Endothelial cell of umbilical vein (primary cell): ENCODE data around the gene RILPL2. TPM values are rescaled to one million over a fixed set of nuclear protein-coding genes. Genes with fewer than 3 reads are reported as not detected.

ENCODE experiments used
- BruUV-seq: library from RNA; stranded (reverse); fragments of 400-500 nt; replicated peaks from 2 replicates; lab custom pipeline; 2021; lab: Mats Ljungman, UMichigan
- CTCF ChIA-PET: fragments of 300-600, 350-600 bp; sonication (Branson Sonifier 250); formaldehyde crosslinking; loops from one replicate; lab custom pipeline; 2021; ENCODE audit warnings: antibody characterized with exemption, inconsistent platforms; lab: Charles Lee
- POLR2A ChIA-PET: fragments of 300-600, 350-600 bp; sonication (Branson Sonifier 250); formaldehyde crosslinking; loops from one replicate; lab custom pipeline; 2021; ENCODE audit warnings: antibody characterized with exemption, inconsistent platforms; lab: Charles Lee
- DNase-seq: peaks from one replicate; pipeline ENCODE4 v3.0.0-alpha.2; 2011; ENCODE audit warnings: low read depth, low spot score
- FAIRE-seq: peaks from 2 replicates; lab custom pipeline; 2011; peaks lifted over from hg19 to GRCh38; lab: Jason Lieb, UNC
- H2AFZ ChIP-seq: 2 replicates; pipeline ENCODE4 v1.6.0; 2012; ENCODE audit warnings: low read depth, low read length, control low read depth, inconsistent platforms
- H3K27ac ChIP-seq: 2 replicates; pipeline ENCODE4 v1.5.1; 2011; ENCODE audit warnings: low read depth, mild to moderate bottlenecking, control low read depth, low read length, moderate library complexity; ENCODE audit not compliant: insufficient read depth
- H3K27me3 ChIP-seq, 2 experiments: 2 replicates each; pipeline versions ENCODE4 v1.6.0 to v1.6.1; 2011; ENCODE audit warnings: low read length in 2 of 2, mixed read lengths in 1 of 2; ENCODE audit not compliant: control insufficient read depth in 2 of 2, insufficient read depth in 2 of 2
- H3K36me3 ChIP-seq, 2 experiments: 2 replicates in 1 of 2; 3 replicates in 1 of 2; pipeline ENCODE4 v1.5.1; 2011; ENCODE audit warnings: low read length in 2 of 2, mild to moderate bottlenecking in 1 of 2, moderate library complexity in 1 of 2; ENCODE audit not compliant: control insufficient read depth in 2 of 2, insufficient read depth in 2 of 2; ENCODE audit errors: extremely low read depth in 1 of 2
- H3K4me1 ChIP-seq: 3 replicates; pipeline ENCODE4 v1.5.1; 2011; ENCODE audit warnings: mild to moderate bottlenecking, low read length; ENCODE audit not compliant: control insufficient read depth, insufficient read depth; ENCODE audit errors: extremely low read depth
- H3K4me2 ChIP-seq: 2 replicates; pipeline ENCODE4 v1.6.1; 2011; ENCODE audit warnings: low read length, control low read depth, mixed read lengths; ENCODE audit not compliant: insufficient read depth
- H3K4me3 ChIP-seq, 3 experiments: fragments of 200-600 bp in 1 of 3; sonication (generic), shearing (Covaris generic) in 1 of 3; replicated peaks in 1 of 3; 2 replicates each; pipeline ENCODE4 v1.5.1; 2011 to 2016; ENCODE audit warnings: control low read depth in 3 of 3, low read length in 3 of 3, mild to moderate bottlenecking in 2 of 3, inconsistent platforms in 1 of 3, low read depth in 1 of 3, moderate library complexity in 1 of 3; ENCODE audit not compliant: insufficient read depth in 1 of 3
- H3K79me2 ChIP-seq: 2 replicates; pipeline ENCODE4 v1.6.0; 2012; ENCODE audit warnings: low read length, inconsistent platforms; ENCODE audit not compliant: control insufficient read depth, insufficient read depth
- H3K9ac ChIP-seq: replicated peaks from 2 replicates; pipeline ENCODE3; 2011; ENCODE audit warnings: low read length, control low read depth; ENCODE audit not compliant: insufficient read depth; ENCODE audit errors: extremely low read depth
- H3K9me1 ChIP-seq: replicated peaks from 3 replicates; pipeline ENCODE4 v1.6.0; 2011; ENCODE audit warnings: mild to moderate bottlenecking, low read length; ENCODE audit not compliant: control insufficient read depth, insufficient read depth; ENCODE audit errors: extremely low read depth
- H3K9me3 ChIP-seq: replicated peaks from 2 replicates; pipeline ENCODE4 v1.5.1; 2012; ENCODE audit warnings: low read length, inconsistent platforms; ENCODE audit not compliant: control insufficient read depth, insufficient read depth
- H4K20me1 ChIP-seq: replicated peaks from 2 replicates; pipeline ENCODE3; 2011; ENCODE audit warnings: mild to moderate bottlenecking, low read length; ENCODE audit not compliant: control insufficient read depth, insufficient read depth; ENCODE audit errors: extremely low read depth
- EZH2 ChIP-seq: IDR thresholded peaks from 2 replicates; pipeline ENCODE4 v1.6.1; 2012; ENCODE audit warnings: borderline replicate concordance, low read depth, mild to moderate bottlenecking, moderate library complexity, low read length, inconsistent platforms; ENCODE audit not compliant: severe bottlenecking
- FOS ChIP-seq: IDR thresholded peaks from 2 replicates; pipeline ENCODE4 v1.6.1; 2011; ENCODE audit warnings: mild to moderate bottlenecking, low read length, moderate library complexity, borderline replicate concordance; ENCODE audit not compliant: insufficient read depth
- GATA2 ChIP-seq: IDR thresholded peaks from 2 replicates; pipeline ENCODE4 v1.7.0; 2011; ENCODE audit warnings: low read depth, mild to moderate bottlenecking, moderate library complexity, mixed read lengths, low read length; ENCODE audit not compliant: insufficient read length, insufficient read depth
- JUN ChIP-seq: IDR thresholded peaks from 2 replicates; pipeline ENCODE4 v1.6.1; 2011; ENCODE audit warnings: borderline replicate concordance, low read depth; ENCODE audit not compliant: insufficient read length, insufficient read depth
- MYC ChIP-seq: IDR thresholded peaks from one replicate; pipeline ENCODE4 v1.6.1; 2011; ENCODE audit warnings: mild to moderate bottlenecking, low read depth, low read length
- POLR2A ChIP-seq: IDR thresholded peaks from 2 replicates; pipeline ENCODE4 v1.6.1; 2012; ENCODE audit warnings: low read depth, mild to moderate bottlenecking, control low read depth, low read length
- POLR2AphosphoS5 ChIP-seq: IDR thresholded peaks from 2 replicates; pipeline ENCODE4 v1.6.1; 2012; ENCODE audit warnings: low read depth, mild to moderate bottlenecking, control low read depth, low read length, moderate library complexity; ENCODE audit not compliant: insufficient read depth
- dilution Hi-C: fragments of 300-500 bp; cut with MboI; formaldehyde crosslinking; loops from one replicate; pipeline ENCODE4 v1.15.0; 2019; ENCODE audit warnings: low sequenced_read_pairs; ENCODE audit not compliant: extremely low pct_ligation_motif_present
- intact Hi-C: fragments of 100-400 bp; cut with micrococcal nuclease; formaldehyde crosslinking; loops from one replicate; pipeline ENCODE4 v1.10.0; 2022
- polyA plus RNA-seq, 4 experiments: library from polyadenylated mRNA; depleted of rRNA in 3 of 4; stranded (reverse) in 3 of 4; unstranded in 1 of 4; fragments of >200 nt; gene quantifications; 2 replicates each; pipeline versions ENCODE4 v1.2.1 to v1.2.3, GENCODE V29; 2011 to 2012; ENCODE audit warnings: missing spikeins in 1 of 4
- total RNA-seq: library from RNA; stranded (reverse); gene quantifications from 2 replicates; pipeline ENCODE4 v1.2.3, GENCODE V29; 2021
- TF ChIP-seq, protein P1 (sequence below): IDR thresholded peaks from 2 replicates; pipeline ENCODE4 v1.6.1; 2011; ENCODE audit not compliant: insufficient read depth, insufficient read length
- TF ChIP-seq, protein P2 (sequence below), 2 donors: IDR thresholded peaks; 1 replicate in 1 of 2; 2 replicates in 1 of 2; pipeline ENCODE4 v1.5.1; 2011; ENCODE audit warnings: low read length in 2 of 2, mild to moderate bottlenecking in 2 of 2, moderate library complexity in 2 of 2, control low read depth in 1 of 2, inconsistent platforms in 1 of 2, low read depth in 1 of 2; ENCODE audit not compliant: insufficient read depth in 1 of 2; ENCODE audit errors: extremely low read depth in 1 of 2

RILPL2 gene
- total and polyA plus RNA-seq, 2 donors (not counting 3 experiments of a cell fraction or from before 2014, with no cell fraction given): 3.3 to 4.6 TPM

DNA sequence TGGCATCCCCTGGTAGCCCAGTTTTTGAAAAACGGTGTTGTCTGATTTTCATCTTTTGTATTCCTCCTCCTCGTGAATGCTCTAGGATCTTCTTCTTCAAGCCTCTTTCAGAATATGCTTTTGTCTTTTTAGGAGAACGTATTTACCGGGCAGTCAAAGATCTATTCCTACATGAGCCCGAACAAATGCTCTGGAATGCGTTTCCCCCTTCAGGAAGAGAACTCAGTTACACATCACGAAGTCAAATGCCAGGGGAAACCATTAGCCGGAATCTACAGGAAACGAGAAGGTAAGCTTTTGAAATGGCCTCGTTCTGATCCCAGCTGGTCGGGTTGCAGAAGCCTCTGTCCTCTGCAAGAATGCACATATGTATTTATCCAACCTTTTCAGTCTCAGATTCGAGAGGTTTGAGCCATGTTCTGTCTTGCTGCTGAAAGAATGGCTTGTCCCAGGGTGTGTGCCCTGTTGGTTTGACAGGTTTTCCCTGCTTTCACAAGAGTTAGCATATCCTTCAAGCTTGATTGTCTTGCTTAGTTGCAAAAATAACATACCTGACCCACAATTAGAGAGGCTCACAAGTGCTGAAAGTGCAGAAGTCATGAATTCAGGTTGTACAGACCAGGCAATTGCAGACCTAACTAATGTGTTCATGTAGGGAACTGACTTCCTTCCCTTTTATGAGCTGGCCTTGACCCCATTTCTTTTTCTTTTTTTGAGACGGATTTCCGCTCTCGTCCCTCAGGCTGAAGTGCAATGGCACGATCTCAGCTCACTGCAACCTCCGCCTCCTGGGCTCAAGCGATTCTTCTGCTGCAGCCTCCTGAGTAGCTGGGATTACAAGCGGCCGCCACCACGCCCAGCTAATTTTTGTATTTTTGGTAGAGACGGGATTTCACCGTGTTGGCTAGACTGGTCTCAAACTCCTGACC lies 45.7 kb downstream of the RILPL2 start:
- H2AFZ ChIP-seq: no peak overlapping the region
- BruUV-seq: TSS peak; percentile 23
- no peaks in the 10 kb centered on the region for H3K9me1 ChIP-seq
- DNase-seq (peak; percentile 64), FAIRE-seq (peak; percentile 92)
- peak overlapping the region; percentile 44 for H3K27ac ChIP-seq
- no peaks in the 10 kb centered on the region for H3K9me3 ChIP-seq
- peaks cover 67% of the 10 kb centered on the region for H3K79me2 ChIP-seq
- peaks cover 28% of the 10 kb centered on the region for H3K4me1 ChIP-seq
- intact Hi-C loops: loop anchor here (2.0 kb wide), 2 partner anchors 46 to 192 kb away; partner anchors contain the start of gene RILPL2
- dilution Hi-C loops: loop anchor here (10.0 kb wide), 1 partner anchor 234 kb away; no protein-coding TSS in a partner anchor
- peak overlapping the region; percentile 46 to 69 (median 67) for H3K4me3 ChIP-seq
- POLR2A ChIA-PET: interaction anchor here (1.1 kb wide), 1 partner anchor 193 kb away, joined by 4 read pairs; no protein-coding TSS in a partner anchor
- peak overlapping the region; percentile 66 for H3K9ac ChIP-seq
- TF ChIP-seq EZH2 (no peak), MYC (no peak), GATA2 (no peak), POLR2AphosphoS5 (peak; percentile 36), POLR2A (peak; percentile 45), FOS (no peak), JUN (no peak)
- TF ChIP-seq, protein P1, sequence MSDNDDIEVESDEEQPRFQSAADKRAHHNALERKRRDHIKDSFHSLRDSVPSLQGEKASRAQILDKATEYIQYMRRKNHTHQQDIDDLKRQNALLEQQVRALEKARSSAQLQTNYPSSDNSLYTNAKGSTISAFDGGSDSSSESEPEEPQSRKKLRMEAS: no peak
- TF ChIP-seq, protein P2, sequence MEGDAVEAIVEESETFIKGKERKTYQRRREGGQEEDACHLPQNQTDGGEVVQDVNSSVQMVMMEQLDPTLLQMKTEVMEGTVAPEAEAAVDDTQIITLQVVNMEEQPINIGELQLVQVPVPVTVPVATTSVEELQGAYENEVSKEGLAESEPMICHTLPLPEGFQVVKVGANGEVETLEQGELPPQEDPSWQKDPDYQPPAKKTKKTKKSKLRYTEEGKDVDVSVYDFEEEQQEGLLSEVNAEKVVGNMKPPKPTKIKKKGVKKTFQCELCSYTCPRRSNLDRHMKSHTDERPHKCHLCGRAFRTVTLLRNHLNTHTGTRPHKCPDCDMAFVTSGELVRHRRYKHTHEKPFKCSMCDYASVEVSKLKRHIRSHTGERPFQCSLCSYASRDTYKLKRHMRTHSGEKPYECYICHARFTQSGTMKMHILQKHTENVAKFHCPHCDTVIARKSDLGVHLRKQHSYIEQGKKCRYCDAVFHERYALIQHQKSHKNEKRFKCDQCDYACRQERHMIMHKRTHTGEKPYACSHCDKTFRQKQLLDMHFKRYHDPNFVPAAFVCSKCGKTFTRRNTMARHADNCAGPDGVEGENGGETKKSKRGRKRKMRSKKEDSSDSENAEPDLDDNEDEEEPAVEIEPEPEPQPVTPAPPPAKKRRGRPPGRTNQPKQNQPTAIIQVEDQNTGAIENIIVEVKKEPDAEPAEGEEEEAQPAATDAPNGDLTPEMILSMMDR (IDR thresholded peaks at IDR 0.05; ENCODE audit: extremely low read depth in 1 of 2, insufficient read depth in 1 of 2, low read depth in 1 of 2, low read length in 2 of 2): no peak
- peak overlapping the region; percentile 94 for H3K4me2 ChIP-seq
- H3K36me3 ChIP-seq: peaks cover 15 to 21% of the 10 kb centered on the region in 2 experiments
- H3K27me3 ChIP-seq: no peaks in the 10 kb centered on the region
- CTCF ChIA-PET: interaction anchor here (1.1 to 1.9 kb wide), 5 partner anchors 25 to 192 kb away, joined by 3 to 14 read pairs (median 5); partner anchors contain the start of gene SBNO1
- H4K20me1 ChIP-seq: no peaks in the 10 kb centered on the region
